Measurements from ENCODE around the gene SLC27A1.
A peak's percentile ranks its signal among the peaks of the same experiment; 100 is the strongest.
"Not testable (repeated sequence)": the region's sequence is repeated elsewhere in the genome, so short reads cannot be mapped to it uniquely, and the experiment has no call there.

The SLC27A1 gene

GRCh38 chr19:17510220-17510993, 40.1 kb downstream of the SLC27A1 start:
- DNase-seq (ENCODE audit: low read depth, low spot score), result no peak

GRCh38 chr19:17511724-17512573, 41.6 kb downstream of the SLC27A1 start:
- no peak for DNase-seq (ENCODE audit: low read depth, low spot score)

GRCh38 chr19:17512574-17512939, 42.2 kb downstream of the SLC27A1 start:
- DNase-seq (ENCODE audit: low read depth, low spot score), result no peak

- DNase-seq (ENCODE audit: low read depth, low spot score), result no peak
Measured at GRCh38 chr19:17515408-17516149, 45.3 kb downstream of the SLC27A1 start.

GRCh38 chr19:17517898-17518297, 47.6 kb downstream of the SLC27A1 start:
- no peak for DNase-seq (ENCODE audit: low read depth, low spot score)

GRCh38 chr19:17518654-17519053, 48.3 kb downstream of the SLC27A1 start:
- not testable (repeated sequence) for DNase-seq (ENCODE audit: low read depth, low spot score)

- no peak for DNase-seq (ENCODE audit: low read depth, low spot score)
Measured at GRCh38 chr19:17519967-17520366, 49.6 kb downstream of the SLC27A1 start.

- no peak for DNase-seq (ENCODE audit: low read depth, low spot score)
Measured at GRCh38 chr19:17520865-17521264, 50.5 kb downstream of the SLC27A1 start.

GRCh38 chr19:17522988-17523872, 52.9 kb downstream of the SLC27A1 start:
- no peak for DNase-seq (ENCODE audit: low read depth, low spot score)

- no peak for DNase-seq (ENCODE audit: low read depth, low spot score)
Measured at GRCh38 chr19:17524651-17525050, 54.3 kb downstream of the SLC27A1 start.

GRCh38 chr19:17525141-17525540, 54.8 kb downstream of the SLC27A1 start:
- DNase-seq (ENCODE audit: low read depth, low spot score), result no peak

- DNase-seq (ENCODE audit: low read depth, low spot score), result no peak
Measured at GRCh38 chr19:17526922-17527321, 56.6 kb downstream of the SLC27A1 start.

GRCh38 chr19:17527326-17527725, 57.0 kb downstream of the SLC27A1 start:
- DNase-seq (ENCODE audit: low read depth, low spot score), result no peak

GRCh38 chr19:17528610-17529009, 58.3 kb downstream of the SLC27A1 start:
- no peak for DNase-seq (ENCODE audit: low read depth, low spot score)

- DNase-seq (ENCODE audit: low read depth, low spot score), result no peak
Measured at GRCh38 chr19:17529239-17530158, 59.2 kb downstream of the SLC27A1 start.

- peak; percentile 72 for DNase-seq (ENCODE audit: low read depth, low spot score)
Measured at GRCh38 chr19:17530586-17530985, 60.3 kb downstream of the SLC27A1 start.

GRCh38 chr19:17532116-17532515, 61.8 kb downstream of the SLC27A1 start:
- no peak for DNase-seq (ENCODE audit: low read depth, low spot score)

GRCh38 chr19:17532557-17532956, 62.2 kb downstream of the SLC27A1 start:
- DNase-seq (ENCODE audit: low read depth, low spot score), result no peak

- no peak for DNase-seq (ENCODE audit: low read depth, low spot score)
Measured at GRCh38 chr19:17534767-17535166, 64.4 kb downstream of the SLC27A1 start.

- DNase-seq (ENCODE audit: low read depth, low spot score), result no peak
Measured at GRCh38 chr19:17536955-17537354, 66.6 kb downstream of the SLC27A1 start.
